H1 (cell line): Measurements from ENCODE around the gene GNG12. TPM values are rescaled to one million over a fixed set of nuclear protein-coding genes. Genes with fewer than 3 reads are reported as not detected.

Experiments used
- CBX8 ChIP-seq: fragments of 300-800, 300-1000 bp; sonication (generic); IDR thresholded peaks from 2 replicates; pipeline ENCODE4 v1.7.1; 2016; ENCODE audit warnings: low read depth, low read length, borderline replicate concordance
- FOSL1 ChIP-seq: IDR thresholded peaks from 2 replicates; pipeline ENCODE4 v1.6.1; 2011; ENCODE audit warnings: mild to moderate bottlenecking, low read depth, low read length, moderate library complexity; ENCODE audit not compliant: insufficient read depth
- KDM5A ChIP-seq: fragments of 200-600 bp; IDR thresholded peaks from 2 replicates; pipeline ENCODE4 v1.7.1; 2012; ENCODE audit warnings: mild to moderate bottlenecking, low read length, inconsistent platforms, mixed read lengths
- NRF1 ChIP-seq: IDR thresholded peaks from 2 replicates; pipeline ENCODE4 v1.6.1; 2011; ENCODE audit warnings: mild to moderate bottlenecking, low read depth, low read length, improper control_type of control experiment
- USF2 ChIP-seq: IDR thresholded peaks from 2 replicates; pipeline ENCODE4 v1.6.1; 2011; ENCODE audit warnings: low read length, improper control_type of control experiment
- polyA plus RNA-seq, 7 experiments: library from polyadenylated mRNA; depleted of rRNA in 3 of 7; stranded (reverse) in 5 of 7; unstranded in 2 of 7; fragments of >200 nt in 5 of 7; fragments of 200-250 nt in 2 of 7; gene quantifications; 1 replicate in 5 of 7; 2 replicates in 1 of 7; 4 replicates in 1 of 7; pipeline versions ENCODE4 v1.2.1 to v1.2.3, GENCODE V29; 2011 to 2013; ENCODE audit warnings: missing spikeins in 2 of 7, mixed read lengths in 2 of 7
- total RNA-seq: library from RNA; stranded (reverse); fragmentation: NEBNext Ultra II Directional; extraction: Animal tissue kit (Norgen Biotek cat#: 25700); gene quantifications from 2 replicates; pipeline ENCODE4 v1.2.1, GENCODE V29; 2021

GNG12 gene
- total and polyA plus RNA-seq, 2 of the 8 experiments (the other 6 are each of a cell fraction or from before 2014, with no cell fraction given) = 11.4 to 35.8 TPM

- TF ChIP-seq CBX8 (no peak), FOSL1 (no peak), KDM5A (no peak), USF2 (no peak), NRF1 (no peak)
- TF ChIP-seq, all 59 proteins: peak for 0
These were observed 92.7 kb downstream of the GNG12 start (continued) for GRCh38 chr1:67740543-67740942.
